Adipocyte (in vitro differentiated cells): ENCODE data around the gene NANOS2.

Experiments
- DNase-seq: peaks from one replicate; pipeline ENCODE4 v3.0.0-alpha.2; 2015; ENCODE audit warnings: low read depth
- H3K27me3 ChIP-seq: replicated peaks from 2 replicates; pipeline ENCODE4 v1.7.0; 2013; ENCODE audit warnings: mild to moderate bottlenecking, low read length, moderate library complexity; ENCODE audit not compliant: control insufficient read depth, insufficient read depth
- H3K36me3 ChIP-seq: 2 replicates; pipeline ENCODE4 v1.7.0; 2013; ENCODE audit warnings: low read length, mild to moderate bottlenecking, moderate library complexity; ENCODE audit not compliant: control insufficient read depth, insufficient read depth, severe bottlenecking
- H3K4me1 ChIP-seq: 2 replicates; pipeline ENCODE4 v1.7.0; 2013; ENCODE audit warnings: mild to moderate bottlenecking, low read length, moderate library complexity; ENCODE audit not compliant: control insufficient read depth, insufficient read depth
- H3K4me3 ChIP-seq: 2 replicates; pipeline ENCODE4 v1.7.0; 2013; ENCODE audit warnings: mild to moderate bottlenecking, low read length, moderate library complexity
- H3K9ac ChIP-seq: 2 replicates; pipeline ENCODE4 v1.7.0; 2013; ENCODE audit warnings: mild to moderate bottlenecking, low read length, moderate library complexity
- H3K9me3 ChIP-seq: 2 replicates; pipeline ENCODE4 v1.7.0; 2013; ENCODE audit warnings: mild to moderate bottlenecking, low read length, moderate library complexity; ENCODE audit not compliant: control insufficient read depth

The NANOS2 gene

DNA sequence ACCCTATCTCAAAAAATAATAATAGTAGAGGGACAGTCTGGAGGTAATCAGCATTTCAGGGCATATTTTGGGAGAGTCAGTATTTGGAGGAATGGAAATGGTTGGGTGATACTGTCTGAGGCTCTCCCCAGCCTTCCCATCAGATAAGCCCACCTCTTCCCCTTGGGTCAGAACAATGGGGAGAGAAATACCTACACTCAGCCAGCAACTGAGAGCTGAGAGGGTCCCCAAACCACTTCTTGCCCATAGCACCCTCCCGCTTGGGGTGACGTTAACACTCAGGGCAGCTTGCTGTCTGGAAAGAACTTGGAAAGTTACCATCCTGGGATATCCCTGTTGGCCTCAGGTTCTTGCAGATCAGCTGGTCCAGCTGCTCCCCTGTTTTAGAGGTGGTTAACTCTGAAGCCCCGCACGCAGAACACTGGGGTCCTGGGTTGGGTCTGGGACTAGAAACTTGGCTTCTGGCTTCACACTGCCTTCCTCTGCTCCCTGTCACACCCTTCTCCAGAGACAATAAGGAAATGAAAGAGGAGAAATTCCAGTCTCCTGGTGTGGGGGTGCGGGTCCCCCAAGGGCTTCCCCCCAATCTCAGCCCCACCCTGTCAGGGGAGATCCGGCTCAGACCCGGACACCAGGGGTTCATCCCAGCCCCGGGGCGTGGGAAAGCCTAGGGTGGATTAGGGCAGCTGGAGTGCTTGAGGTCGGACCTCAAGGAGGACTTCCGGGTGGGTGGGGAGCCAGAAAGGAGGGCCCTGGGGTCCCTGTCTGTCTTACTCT, 48.0 kb downstream of the NANOS2 start:
- Histone ChIP-seq H3K27me3 (peaks cover 28% of the 10 kb centered on the region), H3K9me3 (no peaks in the 10 kb centered on the region), H3K36me3 (no peaks in the 10 kb centered on the region), H3K4me3 (no peak overlapping the region), H3K9ac (no peak overlapping the region), H3K4me1 (peaks cover 5% of the 10 kb centered on the region)
- DNase-seq, result no peak

DNA sequence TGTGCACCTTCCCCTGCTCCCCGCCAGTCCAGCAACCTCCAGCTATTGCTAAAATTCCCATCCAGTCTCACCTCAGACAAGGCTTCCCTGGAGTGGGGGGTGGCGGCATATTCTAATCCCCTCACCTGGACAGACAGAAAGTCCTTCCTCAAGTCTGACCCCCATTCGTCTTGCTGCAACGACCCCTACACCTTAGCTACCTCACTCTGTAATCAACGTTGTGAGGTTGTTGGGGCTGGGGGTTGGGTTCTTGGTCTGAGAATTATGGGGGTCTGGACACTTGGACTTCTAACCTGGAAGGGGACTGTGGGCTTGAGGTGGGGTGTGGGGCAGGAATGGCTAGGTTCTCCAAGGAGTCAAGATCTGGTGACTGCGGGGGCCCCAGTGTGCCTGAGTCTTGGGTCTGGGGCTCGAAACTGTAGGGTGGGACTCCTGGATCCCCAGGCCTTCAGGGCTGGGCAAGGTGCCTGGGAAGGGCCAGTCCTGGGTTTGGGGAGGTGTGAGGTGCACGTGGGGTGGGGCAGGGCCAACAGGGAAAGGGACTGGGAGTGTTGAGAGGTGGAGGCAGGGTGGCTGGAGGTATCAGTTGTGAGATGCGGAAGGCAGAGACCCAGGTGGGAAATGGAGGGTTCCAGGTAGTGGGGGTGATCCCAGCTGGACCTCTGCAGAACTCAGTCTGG, 49.2 kb downstream of the NANOS2 start:
- Histone ChIP-seq H3K9me3 (no peaks in the 10 kb centered on the region), H3K9ac (no peak overlapping the region), H3K4me3 (no peak overlapping the region), H3K36me3 (no peaks in the 10 kb centered on the region), H3K27me3 (peaks cover 28% of the 10 kb centered on the region), H3K4me1 (peaks cover 9% of the 10 kb centered on the region)
- no peak for DNase-seq

DNA sequence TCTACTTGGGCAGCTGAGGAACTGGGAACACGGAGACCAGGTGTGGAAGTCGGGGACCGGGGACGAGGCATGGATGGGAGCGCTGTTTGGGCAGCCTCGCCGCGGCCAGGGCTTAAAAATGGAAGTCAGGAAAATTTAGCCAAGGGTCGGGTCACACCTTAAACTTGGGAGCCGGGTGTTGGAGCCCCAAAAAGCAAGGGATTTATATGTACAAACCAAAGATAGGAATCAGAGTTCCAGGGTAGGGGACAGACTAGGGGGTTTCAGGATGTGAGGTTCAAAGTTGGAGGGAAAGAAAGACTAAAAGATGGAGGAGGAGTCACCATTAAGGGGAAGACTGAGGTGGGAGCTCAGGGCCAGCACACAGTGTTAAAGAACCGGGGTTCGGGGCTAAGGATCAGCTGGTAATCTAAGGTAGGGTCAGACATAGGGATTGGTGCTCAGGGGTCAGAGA, 49.9 kb downstream of the NANOS2 start:
- no peak for DNase-seq
- H3K4me1 ChIP-seq, result peaks cover 9% of the 10 kb centered on the region
- H3K27me3 ChIP-seq, result peaks cover 28% of the 10 kb centered on the region
- no peaks in the 10 kb centered on the region for H3K36me3 ChIP-seq
- H3K4me3 ChIP-seq, result no peak overlapping the region
- no peaks in the 10 kb centered on the region for H3K9me3 ChIP-seq
- H3K9ac ChIP-seq, result no peak overlapping the region

DNA sequence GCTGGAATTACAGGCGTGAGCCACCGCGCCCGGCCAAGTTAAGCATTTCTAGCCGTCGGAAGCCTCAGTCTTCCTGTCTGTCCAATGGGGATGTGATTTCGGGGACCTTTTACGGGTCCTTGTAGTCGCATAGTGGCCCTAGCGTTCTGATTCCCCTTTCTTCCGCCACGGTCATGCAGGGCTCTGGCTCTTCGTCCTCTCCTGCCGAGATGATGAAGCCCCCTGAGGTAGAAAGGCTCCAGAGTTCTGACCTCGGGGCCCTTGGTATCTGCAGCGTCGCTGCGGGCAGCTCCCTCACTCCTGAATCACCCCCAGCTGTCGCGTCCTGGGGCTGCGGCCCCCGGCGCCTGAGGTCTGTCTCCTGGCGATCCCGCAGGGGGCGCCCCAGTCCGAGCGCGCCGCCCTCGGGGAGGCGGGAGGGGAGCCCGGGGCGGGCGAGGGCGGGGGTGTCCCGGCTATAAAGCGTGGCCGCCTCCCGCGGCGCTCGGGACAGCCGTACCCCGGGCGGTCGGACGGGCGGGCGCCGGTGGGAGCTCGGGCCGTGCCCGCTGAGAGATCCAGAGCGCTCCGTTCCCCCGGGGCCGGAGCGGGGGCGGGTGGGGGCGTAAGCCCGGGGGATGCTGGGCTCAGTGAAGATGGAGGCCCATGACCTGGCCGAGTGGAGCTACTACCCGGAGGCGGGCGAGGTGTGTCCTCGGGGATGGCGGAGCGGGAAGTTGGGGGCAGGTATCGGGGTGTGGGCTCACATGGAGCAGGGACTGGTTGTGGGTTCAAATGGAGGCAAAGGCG, 50.5 kb downstream of the NANOS2 start, which contains the start of gene FOXA3:
Gene FOXA3, plus strand, starts transcription at position 487 of the 789 bp plus-strand sequence. Its CDS starts 131 bp downstream, at position 618.
- H3K4me1 ChIP-seq, result peaks cover 9% of the 10 kb centered on the region
- H3K4me3 ChIP-seq, result peak within 1 kb of the TSS; percentile 84
- peaks cover 28% of the 10 kb centered on the region for H3K27me3 ChIP-seq
- peak; percentile 65 for DNase-seq
- H3K36me3 ChIP-seq, result peaks cover 2% of the 10 kb centered on the region
- H3K9ac ChIP-seq, result peak within 1 kb of the TSS; percentile 66
- no peaks in the 10 kb centered on the region for H3K9me3 ChIP-seq

DNA sequence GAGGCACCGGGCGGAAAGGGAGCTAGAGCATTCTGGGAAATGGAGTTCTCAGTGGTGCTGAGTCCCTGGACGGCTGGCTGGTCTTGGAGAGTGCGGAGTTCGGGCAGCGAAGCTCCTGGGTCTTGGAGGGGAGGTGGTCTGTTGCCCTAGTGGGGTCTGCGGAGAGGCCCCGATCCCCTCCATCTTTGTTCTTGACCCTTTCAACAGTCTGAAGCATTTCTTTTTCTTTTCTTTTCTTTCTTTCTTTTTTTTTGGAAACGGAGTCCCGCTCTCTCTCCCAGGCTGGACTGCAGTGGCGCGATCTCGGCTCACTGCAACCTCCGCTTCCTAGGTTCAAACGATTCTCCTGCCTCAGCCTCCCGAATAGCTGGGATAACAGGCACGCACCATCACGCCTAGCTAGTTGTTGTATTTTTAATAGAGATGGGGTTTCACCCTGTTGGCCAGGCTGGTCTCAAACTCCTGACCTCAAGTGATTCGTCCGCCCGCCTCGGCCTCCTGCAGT, 51.2 kb downstream of the NANOS2 start:
- Histone ChIP-seq H3K9me3 (no peaks in the 10 kb centered on the region), H3K27me3 (peaks cover 28% of the 10 kb centered on the region), H3K4me1 (peaks cover 9% of the 10 kb centered on the region), H3K9ac (peak overlapping the region; percentile 66), H3K4me3 (peak overlapping the region; percentile 84), H3K36me3 (peaks cover 7% of the 10 kb centered on the region)
- DNase-seq, result no peak
